Daoy (cell line): Measurements from ENCODE around the gene ZBTB25. TPM values are rescaled to one million over a fixed set of nuclear protein-coding genes. Genes with fewer than 3 reads are reported as not detected.

Source experiments
- total RNA-seq: library from RNA; depleted of rRNA; stranded (reverse); fragments of >200 nt; shearing (Covaris generic); gene quantifications from 2 replicates; pipeline ENCODE4 v1.2.3, GENCODE V29; 2014; rRNA removed

ZBTB25 gene
- total RNA-seq, 1 experiment from 2014 or later, result 2.0 TPM

Other genes with a start within 250 kb of the ZBTB25 start
- gene ESR2, start 209.5 kb downstream of the ZBTB25 start, total RNA-seq, result 0.74 TPM in 1 of 2 replicates, not detected in the other
- gene MTHFD1, start 115.5 kb downstream of the ZBTB25 start, total RNA-seq, result 50.9 and 63.7 TPM in 2 replicates
- gene AKAP5, start 38.3 kb downstream of the ZBTB25 start, total RNA-seq, result 1.6 and 2.9 TPM in 2 replicates
- gene ZBTB1, start 932 bp upstream of the ZBTB25 start, total RNA-seq, result 31.3 and 47.0 TPM in 2 replicates
- gene HSPA2, start 36.9 kb upstream of the ZBTB25 start, total RNA-seq, result 5.6 and 6.1 TPM in 2 replicates
- 0.18 and 0.63 TPM in 2 replicates for gene PPP1R36, start 46.1 kb upstream of the ZBTB25 start, total RNA-seq
- gene PLEKHG3, start 200.6 kb upstream of the ZBTB25 start, total RNA-seq, result 21.8 and 30.9 TPM in 2 replicates